IMR-90 (cell line): ENCODE measurements around the gene WDR49. TPM values are rescaled to one million over a fixed set of nuclear protein-coding genes. Genes with fewer than 3 reads are reported as not detected.

ENCODE experiments used
- ATAC-seq: fragments of 200-7000 bp; cut with Tn5 transposase; 2 replicates; pipeline ENCODE4 v1.9.1; 2020; ENCODE audit warnings: low read depth, mild to moderate bottlenecking, moderate library complexity
- BruUV-seq: library from RNA; stranded (reverse); fragments of 400-500 nt; replicated peaks from 2 replicates; lab custom pipeline; 2021; lab: Mats Ljungman, UMichigan
- CTCF ChIA-PET: fragments of 300-600 bp; formaldehyde crosslinking; extraction: SDS; loops from one replicate; lab custom pipeline; 2021; ENCODE audit warnings: antibody characterized with exemption; lab: Yijun Ruan, JAX
- POLR2A ChIA-PET: fragments of 300-600 bp; sonication (Branson Sonifier 250); formaldehyde crosslinking; loops from one replicate; lab custom pipeline; 2022; ENCODE audit warnings: antibody characterized with exemption; ENCODE audit not compliant: unreplicated experiment; lab: Charles Lee
- DNase-seq: peaks from one replicate; pipeline ENCODE4 v3.0.0; 2013
- H2AFZ ChIP-seq: replicated peaks from 2 replicates; pipeline ENCODE3; 2013; ENCODE audit warnings: low read length, mild to moderate bottlenecking; ENCODE audit not compliant: poor library complexity
- H2AK5ac ChIP-seq: 2 replicates; pipeline ENCODE4 v1.6.1; 2013; ENCODE audit warnings: low read depth, low read length, inconsistent platforms
- H2AK9ac ChIP-seq: replicated peaks from 2 replicates; pipeline ENCODE3; 2013; ENCODE audit warnings: mild to moderate bottlenecking, low read depth, low read length, moderate library complexity; ENCODE audit not compliant: poor library complexity
- H2BK120ac ChIP-seq: 2 replicates; pipeline ENCODE4 v1.6.1; 2013; ENCODE audit warnings: low read depth, low read length, inconsistent platforms
- H2BK15ac ChIP-seq: 3 replicates; pipeline ENCODE4 v1.6.1; 2013; ENCODE audit warnings: low read depth, low read length, inconsistent platforms
- H2BK20ac ChIP-seq: 2 replicates; pipeline ENCODE4 v1.6.1; 2013; ENCODE audit warnings: low read depth, mild to moderate bottlenecking, inconsistent platforms, low read length, moderate library complexity
- H2BK5ac ChIP-seq: 2 replicates; pipeline ENCODE4 v1.6.1; 2013; ENCODE audit warnings: mild to moderate bottlenecking, low read depth, low read length, inconsistent platforms; ENCODE audit not compliant: poor library complexity, severe bottlenecking
- H3K14ac ChIP-seq: replicated peaks from 2 replicates; pipeline ENCODE4 v1.6.1; 2013; ENCODE audit warnings: low read depth, low read length, inconsistent platforms
- H3K18ac ChIP-seq: 2 replicates; pipeline ENCODE4 v1.6.1; 2013; ENCODE audit warnings: low read depth, low read length, control low read depth
- H3K23ac ChIP-seq: 2 replicates; pipeline ENCODE4 v1.6.1; 2013; ENCODE audit warnings: low read depth, low read length, inconsistent platforms
- H3K27ac ChIP-seq: 2 replicates; pipeline ENCODE4 v1.5.1; 2013; ENCODE audit warnings: mild to moderate bottlenecking, control low read depth, low read length; ENCODE audit not compliant: insufficient read depth
- H3K27me3 ChIP-seq: 2 replicates; pipeline ENCODE4 v1.6.1; 2013; ENCODE audit warnings: low read length; ENCODE audit not compliant: control insufficient read depth, insufficient read depth
- H3K36me3 ChIP-seq: 2 replicates; pipeline ENCODE4 v1.6.1; 2013; ENCODE audit warnings: low read length, mixed read lengths; ENCODE audit not compliant: control insufficient read depth, insufficient read depth
- H3K4ac ChIP-seq: 2 replicates; pipeline ENCODE4 v1.6.1; 2013; ENCODE audit warnings: low read depth, low read length, inconsistent platforms
- H3K4me1 ChIP-seq: 2 replicates; pipeline ENCODE4 v1.6.1; 2013; ENCODE audit warnings: low read length, mixed read lengths; ENCODE audit not compliant: control insufficient read depth, insufficient read depth
- H3K4me2 ChIP-seq: 2 replicates; pipeline ENCODE4 v1.6.1; 2013; ENCODE audit warnings: low read depth, mild to moderate bottlenecking, control low read depth, low read length, moderate library complexity
- H3K4me3 ChIP-seq: 2 replicates; pipeline ENCODE4 v1.5.1; 2013; ENCODE audit warnings: low read depth, mild to moderate bottlenecking, control low read depth, low read length, moderate library complexity; ENCODE audit not compliant: insufficient read depth
- H3K56ac ChIP-seq: 2 replicates; pipeline ENCODE4 v1.6.1; 2013; ENCODE audit warnings: low read length, inconsistent platforms; ENCODE audit not compliant: insufficient read depth; ENCODE audit errors: extremely low read depth
- H3K79me1 ChIP-seq, 2 experiments: 2 replicates each; pipeline ENCODE4 v1.6.1; 2013; ENCODE audit warnings: low read length in 2 of 2, inconsistent platforms in 1 of 2, low read depth in 1 of 2
- H3K9ac ChIP-seq: 2 replicates; pipeline ENCODE4 v1.6.1; 2013; ENCODE audit warnings: low read depth, low read length, control low read depth
- H3K9me1 ChIP-seq: 2 replicates; pipeline ENCODE4 v1.6.1; 2013; ENCODE audit warnings: low read length, inconsistent platforms; ENCODE audit not compliant: insufficient read depth
- H3K9me3 ChIP-seq: 2 replicates; pipeline ENCODE4 v1.6.1; 2013; ENCODE audit warnings: low read length; ENCODE audit not compliant: control insufficient read depth, insufficient read depth
- H4K20me1 ChIP-seq: 2 replicates; pipeline ENCODE4 v1.6.1; 2013; ENCODE audit warnings: low read length, inconsistent platforms; ENCODE audit not compliant: insufficient read depth
- H4K5ac ChIP-seq: 2 replicates; pipeline ENCODE4 v1.6.1; 2013; ENCODE audit warnings: mild to moderate bottlenecking, low read depth, low read length, control low read depth
- H4K8ac ChIP-seq, 2 experiments: 2 replicates each; pipeline ENCODE4 v1.6.1; 2013; ENCODE audit warnings: low read depth in 2 of 2, low read length in 2 of 2, control low read depth in 1 of 2, inconsistent platforms in 1 of 2
- H4K91ac ChIP-seq: 2 replicates; pipeline ENCODE4 v1.6.1; 2013; ENCODE audit warnings: low read depth, low read length, inconsistent platforms; ENCODE audit not compliant: insufficient read depth
- BHLHE40 ChIP-seq: fragments of 150-350 bp; IDR thresholded peaks from 2 replicates; pipeline ENCODE4 v1.6.1; 2016; ENCODE audit warnings: mild to moderate bottlenecking, low read depth, low read length
- CEBPB ChIP-seq: IDR thresholded peaks from 2 replicates; pipeline ENCODE4 v1.6.1; 2012; ENCODE audit warnings: low read depth, low read length, improper control_type of control experiment
- CHD1 ChIP-seq: IDR thresholded peaks from 2 replicates; pipeline ENCODE4 v1.6.1; 2012; ENCODE audit warnings: low read depth, low read length, improper control_type of control experiment
- CTCF ChIP-seq: conservative IDR thresholded peaks from 2 replicates; pipeline ENCODE4 v1.5.1; 2012; ENCODE audit warnings: mild to moderate bottlenecking, low read depth, low read length, improper control_type of control experiment
- ELK1 ChIP-seq: fragments of 150-350 bp; IDR thresholded peaks from 2 replicates; pipeline ENCODE4 v1.6.1; 2016; ENCODE audit warnings: low read depth, mild to moderate bottlenecking, low read length, moderate library complexity, borderline replicate concordance
- FOS ChIP-seq: fragments of 150-350 bp; IDR thresholded peaks from 2 replicates; pipeline ENCODE4 v1.6.1; 2016; ENCODE audit warnings: low read depth, low read length
- MAFK ChIP-seq: IDR thresholded peaks from 2 replicates; pipeline ENCODE4 v1.6.1; 2012; ENCODE audit warnings: low read depth, low read length, improper control_type of control experiment
- MAZ ChIP-seq: IDR thresholded peaks from 2 replicates; pipeline ENCODE4 v1.6.1; 2012; ENCODE audit warnings: low read depth, mild to moderate bottlenecking, low read length, improper control_type of control experiment, moderate library complexity, borderline replicate concordance
- MXI1 ChIP-seq: IDR thresholded peaks from 2 replicates; pipeline ENCODE4 v1.6.1; 2012; ENCODE audit warnings: low read depth, mild to moderate bottlenecking, low read length, moderate library complexity, borderline replicate concordance
- NFE2L2 ChIP-seq: fragments of 150-350 bp; IDR thresholded peaks from 2 replicates; pipeline ENCODE4 v1.6.1; 2016; ENCODE audit warnings: low read depth, mild to moderate bottlenecking, low read length
- POLR2A ChIP-seq: IDR thresholded peaks from 2 replicates; pipeline ENCODE4 v1.6.1; 2012; ENCODE audit warnings: mild to moderate bottlenecking, low read depth, low read length
- RAD21 ChIP-seq: IDR thresholded peaks from 2 replicates; pipeline ENCODE4 v1.6.1; 2012; ENCODE audit warnings: low read length, improper control_type of control experiment
- RCOR1 ChIP-seq: IDR thresholded peaks from 2 replicates; pipeline ENCODE4 v1.6.1; 2012; ENCODE audit warnings: mild to moderate bottlenecking, low read length, improper control_type of control experiment; ENCODE audit not compliant: insufficient replicate concordance
- RFX5 ChIP-seq: IDR thresholded peaks from 2 replicates; pipeline ENCODE4 v1.8.0; 2012; ENCODE audit warnings: low read depth, mild to moderate bottlenecking, low read length, moderate library complexity
- SMC3 ChIP-seq: fragments of 150-350 bp; IDR thresholded peaks from 2 replicates; pipeline ENCODE4 v1.6.1; 2016; ENCODE audit warnings: low read depth, mild to moderate bottlenecking, antibody characterized with exemption, low read length, moderate library complexity
- USF2 ChIP-seq: fragments of 150-350 bp; IDR thresholded peaks from 2 replicates; pipeline ENCODE4 v1.6.1; 2017; ENCODE audit warnings: mild to moderate bottlenecking, antibody characterized with exemption, low read length, low read depth
- dilution Hi-C: fragments of 300-500 bp; cut with HindIII; formaldehyde crosslinking; loops from one replicate; pipeline ENCODE4 v1.14.3; 2018; ENCODE audit warnings: low sequenced_read_pairs; ENCODE audit not compliant: unreplicated experiment
- in situ Hi-C: fragments of 300-500 bp; cut with MboI; formaldehyde crosslinking; loops from 3 replicates; pipeline ENCODE4 v1.14.3; 2019; ENCODE audit warnings: low sequenced_read_pairs, inconsistent platforms, mixed read lengths
- intact Hi-C: fragments of 100-400 bp; cut with micrococcal nuclease; formaldehyde crosslinking; loops from 2 replicates; pipeline ENCODE4 v1.10.0; 2022
- polyA plus RNA-seq, 3 experiments: library from polyadenylated mRNA; depleted of rRNA; stranded (reverse); fragments of >200 nt; gene quantifications; 2 replicates each; pipeline ENCODE4 v1.2.3, GENCODE V29; 2012; ENCODE audit warnings: low replicate concordance in 1 of 3
- total RNA-seq: library from RNA; depleted of rRNA; stranded (reverse); fragments of >200 nt; gene quantifications from 2 replicates; pipeline ENCODE4 v1.2.3, GENCODE V29; 2012

WDR49 gene
- total and polyA plus RNA-seq, 2 of the 4 experiments (the other 2 are of a cell fraction): not detected

- in situ Hi-C loops: no loop called here
- DNase-seq (no peak), ATAC-seq (no peak)
- Histone ChIP-seq H2BK5ac (no peak overlapping the region), H4K8ac (no peak overlapping the region), H3K18ac (no peak overlapping the region), H3K14ac (no peak overlapping the region), H3K4me3 (no peak overlapping the region), H3K4ac (no peak overlapping the region), H3K4me1 (no peaks in the 10 kb centered on the region), H3K27ac (no peak overlapping the region), H3K9ac (no peak overlapping the region), H2BK120ac (no peak overlapping the region), H2AK9ac (no peak overlapping the region), H4K5ac (no peak overlapping the region), H3K56ac (no peak overlapping the region), H4K91ac (no peak overlapping the region), H3K9me3 (peaks cover under 1% of the 10 kb centered on the region), H3K23ac (no peak overlapping the region), H3K79me1 (no peaks in the 10 kb centered on the region), H3K9me1 (no peaks in the 10 kb centered on the region), H2AFZ (no peak overlapping the region), H4K20me1 (no peaks in the 10 kb centered on the region), H2BK20ac (no peak overlapping the region), H3K4me2 (no peak overlapping the region), H3K36me3 (no peaks in the 10 kb centered on the region), H3K27me3 (no peaks in the 10 kb centered on the region), H2BK15ac (no peak overlapping the region), H2AK5ac (no peak overlapping the region)
- TF ChIP-seq ELK1 (no peak), RAD21 (no peak), RFX5 (no peak), CEBPB (no peak), BHLHE40 (no peak), CHD1 (no peak), SMC3 (no peak), CTCF (no peak), MAZ (no peak), POLR2A (no peak), USF2 (no peak), FOS (no peak), NFE2L2 (no peak), MAFK (no peak), RCOR1 (no peak), MXI1 (no peak)
- dilution Hi-C loops: no loop called here
- CTCF ChIA-PET: no interaction called here
- intact Hi-C loops: no loop called here
- BruUV-seq: no TSS peak
- POLR2A ChIA-PET: no interaction called here
Observed at GRCh38 chr3:167445491-167445890, 208.3 kb downstream of the WDR49 start.
